SK-N-SH (cell line): ENCODE results near the gene BCL11A. TPM values are rescaled to one million over a fixed set of nuclear protein-coding genes. Genes with fewer than 3 reads are reported as not detected.

Experiments
- CTCF ChIA-PET: fragments of 300-600, 350-600 bp; formaldehyde crosslinking; extraction: SDS; loops from one replicate; lab custom pipeline; 2021; lab: Yijun Ruan, JAX
- POLR2A ChIA-PET: fragments of 350-600 bp; sonication (Branson Sonifier 250); formaldehyde crosslinking; extraction: SDS; loops from one replicate; lab custom pipeline; 2020; ENCODE audit warnings: antibody characterized with exemption, inconsistent platforms; lab: Yijun Ruan, JAX
- DNase-seq: peaks from one replicate; pipeline ENCODE4 v3.0.0; 2012
- H2AFZ ChIP-seq: fragments of 200-600 bp; sonication (generic); 2 replicates; pipeline ENCODE4 v1.8.1; 2016; ENCODE audit warnings: antibody characterized with exemption, mild to moderate bottlenecking, low read depth
- H3F3A ChIP-seq: fragments of 200-600 bp; sonication (generic); replicated peaks from 2 replicates; pipeline ENCODE3; 2016; ENCODE audit warnings: antibody characterized with exemption, mild to moderate bottlenecking; ENCODE audit not compliant: insufficient read depth
- H3K27ac ChIP-seq, 2 experiments: fragments of 200-500 bp in 1 of 2; fragments of 200-600 bp in 1 of 2; sonication (Bioruptor generic) in 1 of 2; sonication (generic), shearing (Covaris generic) in 1 of 2; 2 replicates each; pipeline versions ENCODE4 v1.5.1 to v1.6.1; 2014 to 2016; ENCODE audit warnings: low read depth in 2 of 2, inconsistent platforms in 1 of 2, low read length in 1 of 2, mild to moderate bottlenecking in 1 of 2, mixed read lengths in 1 of 2
- H3K27me3 ChIP-seq: fragments of 200-600 bp; sonication (generic), shearing (Covaris generic); 2 replicates; pipeline ENCODE4 v1.6.1; 2016; ENCODE audit warnings: mixed run types; ENCODE audit not compliant: insufficient read depth
- H3K36me3 ChIP-seq, 2 experiments: fragments of 200-500 bp in 1 of 2; fragments of 200-600 bp in 1 of 2; sonication (Bioruptor generic) in 1 of 2; sonication (generic) in 1 of 2; replicated peaks in 1 of 2; 2 replicates each; pipeline versions ENCODE3 to v1.5.1; 2014 to 2016; ENCODE audit warnings: low read length in 1 of 2, mild to moderate bottlenecking in 1 of 2; ENCODE audit not compliant: insufficient read depth in 2 of 2, control insufficient read depth in 1 of 2
- H3K4me1 ChIP-seq, 2 experiments: fragments of 200-500 bp in 1 of 2; fragments of 200-600 bp in 1 of 2; sonication (Bioruptor generic) in 1 of 2; sonication (generic), shearing (Covaris generic) in 1 of 2; 2 replicates each; pipeline versions ENCODE4 v1.5.1 to v1.6.1; 2014 to 2016; ENCODE audit warnings: low read depth in 1 of 2, low read length in 1 of 2, mixed run types in 1 of 2; ENCODE audit not compliant: insufficient read depth in 2 of 2, control insufficient read depth in 1 of 2
- H3K4me2 ChIP-seq: fragments of 200-600 bp; sonication (generic), shearing (Covaris generic); 2 replicates; pipeline ENCODE4 v1.6.1; 2017; ENCODE audit warnings: mixed run types
- H3K4me3 ChIP-seq, 2 experiments: fragments of 200-500 bp in 1 of 2; fragments of 200-600 bp in 1 of 2; sonication (Bioruptor generic) in 1 of 2; sonication (generic), shearing (Covaris generic) in 1 of 2; 2 replicates each; pipeline versions ENCODE4 v1.5.1 to v1.8.1; 2014 to 2016; ENCODE audit warnings: low read depth in 2 of 2, inconsistent platforms in 1 of 2, low read length in 1 of 2, mild to moderate bottlenecking in 1 of 2, mixed read lengths in 1 of 2, moderate library complexity in 1 of 2
- H3K79me2 ChIP-seq: fragments of 200-600 bp; sonication (generic); 2 replicates; pipeline ENCODE4 v1.8.1; 2017; ENCODE audit warnings: mild to moderate bottlenecking; ENCODE audit not compliant: insufficient read depth
- H3K9ac ChIP-seq: fragments of 200-600 bp; sonication (generic); 2 replicates; pipeline ENCODE4 v1.6.1; 2017; ENCODE audit warnings: mixed run types
- H3K9me2 ChIP-seq: fragments of 200-600 bp; sonication (generic); 2 replicates; pipeline ENCODE4 v1.6.1; 2017; ENCODE audit warnings: mixed run types
- H3K9me3 ChIP-seq: fragments of 200-600 bp; sonication (generic); 2 replicates; pipeline ENCODE4 v1.6.1; 2017; ENCODE audit warnings: mixed run types, mild to moderate bottlenecking, moderate library complexity
- H4K20me1 ChIP-seq: fragments of 200-600 bp; sonication (generic); 2 replicates; pipeline ENCODE4 v1.6.1; 2017; ENCODE audit warnings: mild to moderate bottlenecking, mixed run types; ENCODE audit not compliant: insufficient read depth
- FOXJ3 ChIP-seq: sonication (generic); formaldehyde crosslinking; IDR thresholded peaks from 2 replicates; pipeline ENCODE4 v1.5.1; 2020; ENCODE audit warnings: mild to moderate bottlenecking, missing genetic modification reagents
- GATA2 ChIP-seq: sonication (generic); formaldehyde crosslinking; IDR thresholded peaks from 2 replicates; pipeline ENCODE4 v1.5.0; 2020; ENCODE audit warnings: mild to moderate bottlenecking, missing genetic modification reagents
- POLR2AphosphoS5 ChIP-seq: IDR thresholded peaks from 2 replicates; pipeline ENCODE4 v1.6.1; 2012; ENCODE audit warnings: low read depth, low read length
- SMC3 ChIP-seq: IDR thresholded peaks from 2 replicates; pipeline ENCODE4 v1.6.1; 2012; ENCODE audit warnings: low read depth, low read length, improper control_type of control experiment
- TAF1 ChIP-seq: IDR thresholded peaks from 2 replicates; pipeline ENCODE4 v1.6.1; 2012; ENCODE audit warnings: low read depth, mild to moderate bottlenecking, low read length, moderate library complexity, borderline replicate concordance
- WGBS: methylation state at CpG from one replicate; pipeline ENCODE4 v1.1.6; 2017; ENCODE audit warnings: low lambda C conversion rate; 5-methylcytosine and 5-hydroxymethylcytosine counted together
- polyA plus RNA-seq, 3 experiments: library from polyadenylated mRNA; depleted of rRNA; stranded (reverse); fragments of >200 nt; gene quantifications; 2 replicates each; pipeline ENCODE4 v1.2.3, GENCODE V29; 2012
- TF ChIP-seq, protein P1 (sequence below): IDR thresholded peaks from 2 replicates; pipeline ENCODE4; 2012
- TF ChIP-seq, protein P2 (sequence below): fragments of 150-350 bp; IDR thresholded peaks from 2 replicates; pipeline ENCODE4 v1.6.1; 2017; ENCODE audit warnings: antibody characterized with exemption, low read length, low read depth, borderline replicate concordance
- TF ChIP-seq, protein P3 (sequence below): IDR thresholded peaks from 2 replicates; pipeline ENCODE4 v1.4.0; 2012; ENCODE audit warnings: low read depth
- TF ChIP-seq, protein P4 (sequence below): fragments of 200-600 bp; sonication (generic); IDR thresholded peaks from 2 replicates; pipeline ENCODE4 v1.6.1; 2017; ENCODE audit warnings: antibody characterized with exemption, mild to moderate bottlenecking, moderate library complexity
- TF ChIP-seq, protein P5 (sequence below): IDR thresholded peaks from 2 replicates; pipeline ENCODE4 v1.4.0; 2012; ENCODE audit warnings: low read depth, borderline replicate concordance

BCL11A gene
- polyA plus RNA-seq, 1 of the 3 experiments (the other 2 are of a cell fraction): 1.9 TPM

DNA sequence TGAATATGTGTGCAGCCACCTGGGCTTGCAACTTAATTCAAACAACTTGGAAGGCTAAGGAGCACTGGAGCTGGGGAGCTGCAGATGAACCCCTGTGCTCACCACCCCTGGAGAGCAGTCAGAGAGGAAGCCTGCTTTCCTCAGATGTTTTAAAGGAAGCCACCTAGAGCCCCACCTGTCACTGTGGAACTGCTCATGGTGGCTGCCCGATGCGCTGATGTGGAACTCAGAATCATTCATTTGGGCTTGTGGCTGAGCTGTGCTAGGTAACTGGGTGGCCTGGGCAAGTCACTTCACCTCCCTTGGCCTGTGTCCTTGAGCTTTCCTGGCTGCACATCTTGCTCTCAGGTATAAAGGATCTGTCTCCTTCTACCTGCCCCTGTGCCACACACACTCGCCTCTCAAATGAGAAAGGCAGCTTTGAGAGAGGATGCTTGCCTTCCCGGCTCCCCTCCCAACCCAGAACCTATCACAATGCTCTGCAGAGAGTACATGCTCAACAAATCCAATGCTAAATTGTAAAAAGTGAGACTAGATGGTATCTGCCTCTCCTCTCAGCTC is 41.3 kb downstream of the BCL11A start:
- ChIA-PET POLR2A (no interaction called here), CTCF (interaction anchor here (0.8 to 1.2 kb wide), 2 partner anchors 15 to 34 kb away, joined by 3 read pairs; no protein-coding TSS in a partner anchor)
- Histone ChIP-seq H3K4me3 (no peak overlapping the region), H3K9ac (no peak overlapping the region), H4K20me1 (no peaks in the 10 kb centered on the region), H3F3A (peaks cover 19% of the 10 kb centered on the region), H3K36me3 (no peaks in the 10 kb centered on the region), H2AFZ (no peak overlapping the region), H3K4me1 (peaks cover 0 to 15% of the 10 kb centered on the region in 2 experiments; a peak in 3 of 4 replicates), H3K79me2 (no peaks in the 10 kb centered on the region; the same call in 1 of the 2 replicates), H3K9me3 (no peaks in the 10 kb centered on the region), H3K27me3 (no peaks in the 10 kb centered on the region), H3K4me2 (no peak overlapping the region), H3K27ac (no peak overlapping the region), H3K9me2 (no peaks in the 10 kb centered on the region)
- DNase-seq: no peak
- TF ChIP-seq TAF1: no peak
- WGBS: 90% methylated on average over 3 of the region's 4 CpGs

DNA sequence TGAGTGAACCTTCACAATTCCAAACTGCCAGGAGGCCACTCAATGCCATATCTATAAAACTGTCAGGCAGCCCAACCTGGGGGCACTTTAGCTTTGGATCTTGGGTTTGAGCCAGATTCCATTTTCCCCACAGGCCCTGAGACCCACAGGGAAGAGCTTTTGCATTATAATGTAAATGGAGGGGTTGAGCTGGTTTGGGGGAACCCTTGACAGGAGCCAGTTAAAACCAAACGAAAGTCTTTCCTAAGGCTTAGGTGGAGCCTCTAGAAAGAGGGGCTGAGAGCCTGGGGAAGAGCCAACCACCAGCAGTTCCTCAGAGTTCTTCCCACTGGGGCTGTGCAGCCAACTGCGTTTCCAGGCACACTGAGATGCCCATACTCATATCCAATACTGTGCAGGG is 42.7 kb downstream of the BCL11A start:
- WGBS: 80% methylated on average over 1 of the region's 2 CpGs
- TF ChIP-seq, protein P1, sequence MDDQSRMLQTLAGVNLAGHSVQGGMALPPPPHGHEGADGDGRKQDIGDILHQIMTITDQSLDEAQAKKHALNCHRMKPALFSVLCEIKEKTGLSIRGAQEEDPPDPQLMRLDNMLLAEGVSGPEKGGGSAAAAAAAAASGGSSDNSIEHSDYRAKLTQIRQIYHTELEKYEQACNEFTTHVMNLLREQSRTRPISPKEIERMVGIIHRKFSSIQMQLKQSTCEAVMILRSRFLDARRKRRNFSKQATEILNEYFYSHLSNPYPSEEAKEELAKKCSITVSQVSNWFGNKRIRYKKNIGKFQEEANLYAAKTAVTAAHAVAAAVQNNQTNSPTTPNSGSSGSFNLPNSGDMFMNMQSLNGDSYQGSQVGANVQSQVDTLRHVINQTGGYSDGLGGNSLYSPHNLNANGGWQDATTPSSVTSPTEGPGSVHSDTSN: no peak
- TF ChIP-seq, protein P2, sequence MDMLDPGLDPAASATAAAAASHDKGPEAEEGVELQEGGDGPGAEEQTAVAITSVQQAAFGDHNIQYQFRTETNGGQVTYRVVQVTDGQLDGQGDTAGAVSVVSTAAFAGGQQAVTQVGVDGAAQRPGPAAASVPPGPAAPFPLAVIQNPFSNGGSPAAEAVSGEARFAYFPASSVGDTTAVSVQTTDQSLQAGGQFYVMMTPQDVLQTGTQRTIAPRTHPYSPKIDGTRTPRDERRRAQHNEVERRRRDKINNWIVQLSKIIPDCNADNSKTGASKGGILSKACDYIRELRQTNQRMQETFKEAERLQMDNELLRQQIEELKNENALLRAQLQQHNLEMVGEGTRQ: no peak
- TF ChIP-seq POLR2AphosphoS5: no peak
- no peak overlapping the region for H3K9ac ChIP-seq
- no peaks in the 10 kb centered on the region; the same call in 1 of the 2 replicates for H3K79me2 ChIP-seq
- DNase-seq: no peak
- no peaks in the 10 kb centered on the region for H3K9me3 ChIP-seq
- no peaks in the 10 kb centered on the region for H4K20me1 ChIP-seq
- H3K27me3 ChIP-seq: no peaks in the 10 kb centered on the region
- H3K4me2 ChIP-seq: no peak overlapping the region
- ChIA-PET POLR2A (no interaction called here), CTCF (interaction anchor here (1.2 kb wide), 1 partner anchor 36 kb away, joined by 3 read pairs; no protein-coding TSS in a partner anchor)
- no peak overlapping the region for H3K4me3 ChIP-seq
- no peak overlapping the region for H3K27ac ChIP-seq
- H3F3A ChIP-seq: peaks cover 7% of the 10 kb centered on the region
- no peak overlapping the region for H2AFZ ChIP-seq
- no peaks in the 10 kb centered on the region for H3K9me2 ChIP-seq
- no peaks in the 10 kb centered on the region for H3K36me3 ChIP-seq
- peaks cover 0 to 8% of the 10 kb centered on the region in 2 experiments; a peak in 2 of 4 replicates for H3K4me1 ChIP-seq

DNA sequence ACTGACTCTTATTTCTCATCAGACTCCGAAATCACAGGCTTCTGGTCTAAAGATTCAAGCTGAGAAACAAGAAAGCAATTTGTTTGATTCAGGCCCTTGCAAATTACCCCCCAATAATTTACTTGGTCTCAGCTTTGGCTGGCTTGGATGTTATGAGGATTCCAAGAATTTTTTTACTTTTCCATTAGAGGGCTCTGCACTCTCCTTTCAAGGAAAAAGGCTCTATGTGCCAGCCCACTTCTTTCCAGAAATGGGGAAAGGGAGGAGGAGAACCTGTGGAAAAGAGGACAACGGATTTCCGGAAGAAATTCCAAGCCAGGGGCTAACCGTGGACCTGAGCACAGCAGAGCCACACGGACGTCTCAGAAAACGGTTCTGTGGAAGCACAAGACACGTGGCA is 44.4 kb downstream of the BCL11A start:
- H3K79me2 ChIP-seq: no peaks in the 10 kb centered on the region; the same call in 1 of the 2 replicates
- no peak overlapping the region for H2AFZ ChIP-seq
- no peak overlapping the region for H3K9ac ChIP-seq
- ChIA-PET CTCF (interaction anchor here (0.6 to 1.2 kb wide), 5 partner anchors 8 to 962 kb away, joined by 3 to 4 read pairs (median 4); no protein-coding TSS in a partner anchor), POLR2A (no interaction called here)
- H3K9me3 ChIP-seq: no peaks in the 10 kb centered on the region
- H3K27ac ChIP-seq: no peak overlapping the region
- H3K36me3 ChIP-seq: no peaks in the 10 kb centered on the region
- H3K4me1 ChIP-seq: no peaks in the 10 kb centered on the region
- DNase-seq: no peak
- no peak overlapping the region for H3K4me3 ChIP-seq
- no peaks in the 10 kb centered on the region for H3K9me2 ChIP-seq
- no peak for TF ChIP-seq SMC3
- TF ChIP-seq, protein P2: no peak
- TF ChIP-seq FOXJ3 (CRISPR knock-in tag): no peak
- TF ChIP-seq GATA2 (CRISPR knock-in tag): no peak
- TF ChIP-seq, protein P3, sequence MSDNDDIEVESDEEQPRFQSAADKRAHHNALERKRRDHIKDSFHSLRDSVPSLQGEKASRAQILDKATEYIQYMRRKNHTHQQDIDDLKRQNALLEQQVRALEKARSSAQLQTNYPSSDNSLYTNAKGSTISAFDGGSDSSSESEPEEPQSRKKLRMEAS: no peak
- TF ChIP-seq, protein P4, sequence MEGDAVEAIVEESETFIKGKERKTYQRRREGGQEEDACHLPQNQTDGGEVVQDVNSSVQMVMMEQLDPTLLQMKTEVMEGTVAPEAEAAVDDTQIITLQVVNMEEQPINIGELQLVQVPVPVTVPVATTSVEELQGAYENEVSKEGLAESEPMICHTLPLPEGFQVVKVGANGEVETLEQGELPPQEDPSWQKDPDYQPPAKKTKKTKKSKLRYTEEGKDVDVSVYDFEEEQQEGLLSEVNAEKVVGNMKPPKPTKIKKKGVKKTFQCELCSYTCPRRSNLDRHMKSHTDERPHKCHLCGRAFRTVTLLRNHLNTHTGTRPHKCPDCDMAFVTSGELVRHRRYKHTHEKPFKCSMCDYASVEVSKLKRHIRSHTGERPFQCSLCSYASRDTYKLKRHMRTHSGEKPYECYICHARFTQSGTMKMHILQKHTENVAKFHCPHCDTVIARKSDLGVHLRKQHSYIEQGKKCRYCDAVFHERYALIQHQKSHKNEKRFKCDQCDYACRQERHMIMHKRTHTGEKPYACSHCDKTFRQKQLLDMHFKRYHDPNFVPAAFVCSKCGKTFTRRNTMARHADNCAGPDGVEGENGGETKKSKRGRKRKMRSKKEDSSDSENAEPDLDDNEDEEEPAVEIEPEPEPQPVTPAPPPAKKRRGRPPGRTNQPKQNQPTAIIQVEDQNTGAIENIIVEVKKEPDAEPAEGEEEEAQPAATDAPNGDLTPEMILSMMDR: no peak
- TF ChIP-seq, protein P5, sequence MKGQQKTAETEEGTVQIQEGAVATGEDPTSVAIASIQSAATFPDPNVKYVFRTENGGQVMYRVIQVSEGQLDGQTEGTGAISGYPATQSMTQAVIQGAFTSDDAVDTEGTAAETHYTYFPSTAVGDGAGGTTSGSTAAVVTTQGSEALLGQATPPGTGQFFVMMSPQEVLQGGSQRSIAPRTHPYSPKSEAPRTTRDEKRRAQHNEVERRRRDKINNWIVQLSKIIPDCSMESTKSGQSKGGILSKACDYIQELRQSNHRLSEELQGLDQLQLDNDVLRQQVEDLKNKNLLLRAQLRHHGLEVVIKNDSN: no peak
- no peaks in the 10 kb centered on the region for H3K27me3 ChIP-seq
- WGBS: 78% methylated on average over 8 of the region's 8 CpGs
- no peaks in the 10 kb centered on the region for H3F3A ChIP-seq
- H3K4me2 ChIP-seq: no peak overlapping the region
- H4K20me1 ChIP-seq: no peaks in the 10 kb centered on the region
